IPS DF 6.9 (cell line): Measurements from ENCODE around the gene VAV1.

Experiments
- DNase-seq: peaks from one replicate; pipeline ENCODE4 v3.0.0-alpha.2; 2013; ENCODE audit warnings: low read depth, low spot score
- H3K27ac ChIP-seq: one replicate; pipeline ENCODE4 v1.5.1; 2013; ENCODE audit warnings: low read length, control low read depth
- H3K27me3 ChIP-seq: 2 replicates; pipeline ENCODE4 v1.6.1; 2013; ENCODE audit warnings: mild to moderate bottlenecking, low read length; ENCODE audit not compliant: control insufficient read depth, insufficient read depth
- H3K36me3 ChIP-seq: 2 replicates; pipeline ENCODE4 v1.6.1; 2013; ENCODE audit warnings: low read length; ENCODE audit not compliant: control insufficient read depth, insufficient read depth
- H3K4me1 ChIP-seq: 2 replicates; pipeline ENCODE4 v1.6.1; 2013; ENCODE audit warnings: low read length; ENCODE audit not compliant: control insufficient read depth, insufficient read depth
- H3K4me3 ChIP-seq: 2 replicates; pipeline ENCODE4 v1.5.1; 2013; ENCODE audit warnings: mild to moderate bottlenecking, low read length
- H3K9me3 ChIP-seq: 2 replicates; pipeline ENCODE4 v1.6.1; 2013; ENCODE audit warnings: low read length, inconsistent platforms; ENCODE audit not compliant: control insufficient read depth, insufficient read depth
- WGBS: extraction: QIAGEN DNeasy Blood & Tissue Kit; methylation state at CpG from one replicate; pipeline ENCODE4 v1.1.7; 2013; ENCODE audit warnings: mixed read lengths, missing lambda C conversion rate; ENCODE audit not compliant: insufficient read length, insufficient coverage; 5-methylcytosine and 5-hydroxymethylcytosine counted together

Gene VAV1

GRCh38 chr19:6806488-6806887 lies 34.0 kb downstream of the VAV1 start:
- Histone ChIP-seq H3K9me3 (no peaks in the 10 kb centered on the region), H3K27ac (no peak overlapping the region), H3K4me1 (0 out of 2 replicates have a peak, but pooled peaks cover 1% of the 10 kb centered on the region), H3K36me3 (no peaks in the 10 kb centered on the region), H3K4me3 (no peak overlapping the region), H3K27me3 (no peaks in the 10 kb centered on the region)
- DNase-seq: no peak
- WGBS: no CpG with 5 or more reads among the region's 4 CpGs

- no peaks in the 10 kb centered on the region for H3K9me3 ChIP-seq
- H3K36me3 ChIP-seq: no peaks in the 10 kb centered on the region
- H3K4me3 ChIP-seq: no peak overlapping the region
- WGBS: no CpG with 5 or more reads among the region's 5 CpGs
- no peaks in the 10 kb centered on the region for H3K27me3 ChIP-seq
- 0 out of 2 replicates have a peak, but pooled peaks cover 1% of the 10 kb centered on the region for H3K4me1 ChIP-seq
- no peak for DNase-seq
- no peak overlapping the region for H3K27ac ChIP-seq
Observed at GRCh38 chr19:6807291-6807690, 34.8 kb downstream of the VAV1 start.

GRCh38 chr19:6808494-6808893 lies 36.0 kb downstream of the VAV1 start:
- no peak overlapping the region for H3K4me3 ChIP-seq

DNA sequence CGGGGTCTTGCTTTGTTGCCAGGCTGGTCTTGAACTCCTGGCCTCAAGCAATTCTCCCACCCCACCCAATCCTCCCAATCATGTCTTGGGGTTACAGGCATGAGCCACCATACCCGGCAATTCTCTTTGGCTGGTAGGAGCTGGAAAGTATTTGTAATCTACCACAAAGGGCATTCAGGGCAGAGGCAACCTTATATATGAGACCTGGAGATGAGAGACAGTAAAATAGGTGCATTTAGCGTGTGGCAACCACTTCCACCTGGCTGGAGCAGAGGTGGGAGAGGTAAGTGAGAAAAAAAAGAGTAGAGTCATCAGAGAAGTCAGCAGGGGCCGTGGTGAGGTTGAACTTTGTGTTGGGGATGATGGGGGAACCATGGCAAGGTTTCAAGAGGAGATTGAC lies 36.8 kb downstream of the VAV1 start:
- no peak for DNase-seq
- H3K4me1 ChIP-seq: no peaks in the 10 kb centered on the region
- no peak overlapping the region for H3K27ac ChIP-seq
- no peak overlapping the region for H3K4me3 ChIP-seq
- no CpG with 5 or more reads among the region's 4 CpGs for WGBS
- H3K27me3 ChIP-seq: no peaks in the 10 kb centered on the region
- no peaks in the 10 kb centered on the region for H3K36me3 ChIP-seq
- no peaks in the 10 kb centered on the region for H3K9me3 ChIP-seq

More at GRCh38 chr19:6808494-6808893, 36.0 kb downstream of the VAV1 start:
- WGBS: no CpG with 5 or more reads among the region's 1 CpG
- H3K9me3 ChIP-seq: no peaks in the 10 kb centered on the region
- H3K36me3 ChIP-seq: no peaks in the 10 kb centered on the region
- H3K27ac ChIP-seq: no peak overlapping the region
- DNase-seq: no peak
- H3K4me1 ChIP-seq: no peaks in the 10 kb centered on the region
- H3K27me3 ChIP-seq: no peaks in the 10 kb centered on the region

- Histone ChIP-seq H3K9me3 (no peaks in the 10 kb centered on the region), H3K36me3 (no peaks in the 10 kb centered on the region), H3K27me3 (no peaks in the 10 kb centered on the region), H3K4me1 (no peaks in the 10 kb centered on the region), H3K4me3 (no peak overlapping the region), H3K27ac (no peak overlapping the region)
- DNase-seq: no peak
- no CpG with 5 or more reads among the region's 3 CpGs for WGBS
Observed at GRCh38 chr19:6811378-6811777, 38.9 kb downstream of the VAV1 start.

GRCh38 chr19:6811906-6812305 lies 39.4 kb downstream of the VAV1 start:
- no CpG with 5 or more reads among the region's 2 CpGs for WGBS
- Histone ChIP-seq H3K36me3 (no peaks in the 10 kb centered on the region), H3K27me3 (no peaks in the 10 kb centered on the region), H3K4me3 (no peak overlapping the region), H3K27ac (no peak overlapping the region), H3K9me3 (no peaks in the 10 kb centered on the region), H3K4me1 (no peaks in the 10 kb centered on the region)
- DNase-seq: no peak

DNA sequence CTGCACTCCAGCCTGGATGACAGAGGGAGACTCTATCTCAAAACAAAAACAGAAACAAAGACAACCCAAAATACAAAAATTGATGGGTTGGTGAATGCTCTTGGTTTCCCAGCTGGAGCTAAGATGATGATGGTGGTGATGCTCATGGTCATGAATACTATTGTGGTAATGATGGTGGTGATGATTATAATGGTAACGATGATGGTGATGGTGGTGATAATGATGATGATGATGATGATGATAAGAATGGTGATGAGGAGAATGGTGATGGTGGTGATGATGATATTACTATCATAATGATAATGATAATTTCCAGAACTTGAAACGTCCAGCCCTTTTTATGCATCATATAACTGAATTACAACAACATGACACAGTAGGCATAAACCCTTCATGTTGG lies 40.1 kb downstream of the VAV1 start:
- 95% methylated on average over 1 of the region's 2 CpGs for WGBS
- Histone ChIP-seq H3K36me3 (no peaks in the 10 kb centered on the region), H3K27me3 (no peaks in the 10 kb centered on the region)

DNA sequence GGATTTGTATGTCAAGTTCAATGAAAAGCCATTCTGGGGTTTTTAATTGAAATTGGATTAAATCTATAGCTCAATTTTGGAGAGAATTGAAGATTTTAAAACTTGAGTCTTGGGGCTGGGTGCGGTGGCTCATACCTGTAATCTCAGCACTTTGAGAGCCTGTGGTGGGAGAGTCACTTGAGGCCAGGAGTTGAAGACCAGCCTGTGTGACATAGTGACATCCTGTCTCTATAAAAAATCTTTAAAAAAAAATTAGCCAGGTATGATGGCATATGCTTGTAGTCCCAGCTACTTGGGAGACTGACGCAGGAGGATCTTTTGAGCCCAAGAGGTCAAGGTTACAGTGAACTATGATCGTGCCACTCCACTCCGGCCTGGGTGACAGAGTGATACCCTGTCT lies 41.2 kb downstream of the VAV1 start:
- no peaks in the 10 kb centered on the region for H3K27me3 ChIP-seq
- no peaks in the 10 kb centered on the region for H3K36me3 ChIP-seq
- no peak for DNase-seq
- no peaks in the 10 kb centered on the region for H3K4me1 ChIP-seq
- no peak overlapping the region for H3K27ac ChIP-seq
- H3K9me3 ChIP-seq: no peaks in the 10 kb centered on the region
- WGBS: no CpG with 5 or more reads among the region's 4 CpGs
- H3K4me3 ChIP-seq: no peak overlapping the region

More for the DNA sequence above, 40.1 kb downstream of the VAV1 start:
- H3K4me3 ChIP-seq: no peak overlapping the region
- no peaks in the 10 kb centered on the region for H3K9me3 ChIP-seq
- DNase-seq: no peak
- no peaks in the 10 kb centered on the region for H3K4me1 ChIP-seq
- H3K27ac ChIP-seq: no peak overlapping the region

DNA sequence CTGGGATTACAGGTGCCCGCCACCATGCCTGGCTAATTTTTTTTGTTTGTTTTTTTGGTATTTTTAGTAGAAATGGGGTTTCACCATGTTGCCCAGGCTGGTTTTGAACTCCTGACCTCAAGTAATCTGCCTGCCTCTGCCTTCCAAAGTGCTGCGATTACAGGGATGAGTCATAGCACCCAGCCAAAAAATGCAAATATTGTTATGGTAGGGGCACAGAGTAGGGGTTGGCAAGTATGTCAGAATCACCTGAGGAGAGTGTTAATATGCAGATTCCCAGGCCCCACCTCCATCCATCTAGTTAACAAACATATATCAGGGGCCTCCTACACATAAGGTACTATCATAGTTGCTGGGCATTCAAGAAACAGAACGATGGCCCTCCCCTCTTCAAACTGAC lies 44.7 kb downstream of the VAV1 start:
- Histone ChIP-seq H3K4me3 (no peak overlapping the region), H3K27me3 (no peaks in the 10 kb centered on the region), H3K4me1 (no peaks in the 10 kb centered on the region), H3K36me3 (no peaks in the 10 kb centered on the region), H3K27ac (no peak overlapping the region), H3K9me3 (no peaks in the 10 kb centered on the region; the same call in 1 of the 2 replicates)
- DNase-seq: no peak
- no CpG with 5 or more reads among the region's 3 CpGs for WGBS

DNA sequence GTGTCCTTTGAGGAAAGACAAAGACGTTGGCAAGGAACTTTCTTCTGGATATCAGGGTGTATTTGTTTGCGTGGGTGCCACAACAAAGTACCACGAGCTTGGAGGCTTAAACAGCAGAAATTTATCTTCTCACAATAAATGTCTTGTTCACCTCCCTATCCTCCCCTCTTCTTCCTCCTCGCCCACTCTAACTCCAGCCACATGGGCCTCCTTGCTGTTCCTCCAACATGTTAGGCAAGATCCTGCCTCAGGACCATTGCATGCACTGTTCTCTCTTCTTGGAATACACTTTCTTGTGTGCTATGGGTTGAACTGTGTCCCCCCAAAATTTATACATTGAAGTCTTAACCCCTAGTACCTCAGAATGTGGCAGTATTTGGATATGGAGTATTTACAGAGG lies 45.7 kb downstream of the VAV1 start:
- DNase-seq: no peak
- Histone ChIP-seq H3K4me3 (no peak overlapping the region), H3K4me1 (no peaks in the 10 kb centered on the region), H3K9me3 (no peaks in the 10 kb centered on the region; the same call in 1 of the 2 replicates), H3K36me3 (no peaks in the 10 kb centered on the region), H3K27ac (no peak overlapping the region), H3K27me3 (no peaks in the 10 kb centered on the region)
- WGBS: no CpG with 5 or more reads among the region's 4 CpGs

DNA sequence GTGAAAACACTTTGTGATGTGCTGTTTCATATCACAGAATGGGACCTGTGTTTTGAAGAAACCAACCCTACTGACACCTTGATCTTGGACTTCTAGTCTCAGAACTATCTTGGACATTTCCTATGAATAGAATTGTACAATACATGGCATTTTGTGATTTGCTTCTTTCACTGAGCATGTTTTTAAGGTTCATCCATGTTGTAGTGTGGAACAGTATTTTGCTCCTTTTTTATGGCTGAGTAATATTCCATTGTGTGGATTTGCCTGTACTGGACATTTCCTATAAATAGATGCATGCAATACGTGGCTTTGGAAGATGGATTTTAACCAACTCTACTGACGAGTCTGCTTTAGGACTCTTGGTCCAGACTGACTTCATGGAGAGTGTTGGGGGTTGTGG lies 46.8 kb downstream of the VAV1 start:
- Histone ChIP-seq H3K27me3 (no peaks in the 10 kb centered on the region), H3K4me1 (no peaks in the 10 kb centered on the region), H3K27ac (no peak overlapping the region), H3K36me3 (no peaks in the 10 kb centered on the region), H3K4me3 (no peak overlapping the region), H3K9me3 (no peaks in the 10 kb centered on the region; the same call in 1 of the 2 replicates)
- no peak for DNase-seq
- WGBS: no CpG with 5 or more reads among the region's 2 CpGs
